ENCODE measurements around the gene N4BP2.
"Not testable (repeated sequence)": the region's sequence is repeated elsewhere in the genome, so short reads cannot be mapped to it uniquely, and the experiment has no call there.

The N4BP2 gene

GRCh38 chr4:40087799-40088366 lies 31.2 kb downstream of the N4BP2 start:
- DNase-seq (ENCODE audit: low spot score): no peak

- not testable (repeated sequence) for DNase-seq (ENCODE audit: low spot score)
These were observed 36.8 kb downstream of the N4BP2 start for GRCh38 chr4:40093400-40093799.

DNA sequence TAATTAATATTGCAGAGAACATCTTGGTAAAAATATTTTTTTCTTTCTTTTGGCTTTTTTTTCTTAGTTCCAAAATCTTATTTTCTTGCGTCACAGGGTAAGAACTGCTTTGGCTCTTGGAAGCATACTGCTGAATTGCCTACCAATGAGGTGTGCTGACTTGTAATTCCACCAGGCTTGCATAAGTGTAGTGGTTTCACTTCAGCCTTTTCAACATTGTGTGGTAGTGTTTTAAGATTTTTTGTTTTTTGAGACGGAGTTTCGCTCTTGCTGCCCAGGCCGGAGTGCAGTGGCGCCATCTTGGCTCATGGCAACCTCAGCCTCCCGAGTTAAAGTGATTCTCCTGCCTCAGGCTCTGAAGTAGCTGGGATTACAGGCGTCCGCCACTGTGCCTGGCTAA lies 42.4 kb downstream of the N4BP2 start:
- no peak for DNase-seq (ENCODE audit: low spot score)

GRCh38 chr4:40107150-40107549 lies 50.5 kb downstream of the N4BP2 start:
- DNase-seq (ENCODE audit: low spot score): not testable (repeated sequence)

- DNase-seq (ENCODE audit: low spot score): no peak
These were observed 55.6 kb downstream of the N4BP2 start for GRCh38 chr4:40112027-40112792.

DNA sequence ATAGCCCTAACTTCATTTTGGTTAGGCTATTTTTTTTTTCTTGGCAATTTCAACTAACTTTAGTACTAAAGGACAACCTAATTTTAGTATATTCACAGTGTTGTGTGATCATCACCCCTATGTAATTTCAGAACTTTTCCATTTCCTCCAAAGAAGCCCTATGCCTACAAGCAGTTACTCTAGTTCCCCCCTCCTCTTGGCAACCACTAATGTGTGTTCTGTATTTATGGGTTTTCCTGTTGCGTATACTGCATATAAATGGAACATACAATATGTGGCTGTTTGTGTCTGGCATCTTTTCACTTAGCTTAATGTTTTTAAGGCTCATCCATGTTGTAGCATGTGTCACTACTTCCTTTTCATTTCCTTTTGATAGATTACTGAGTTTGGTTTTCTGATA lies 57.6 kb downstream of the N4BP2 start:
- DNase-seq (ENCODE audit: low spot score): no peak

GRCh38 chr4:40118861-40119260 lies 62.2 kb downstream of the N4BP2 start:
- no peak for DNase-seq (ENCODE audit: low spot score)

DNA sequence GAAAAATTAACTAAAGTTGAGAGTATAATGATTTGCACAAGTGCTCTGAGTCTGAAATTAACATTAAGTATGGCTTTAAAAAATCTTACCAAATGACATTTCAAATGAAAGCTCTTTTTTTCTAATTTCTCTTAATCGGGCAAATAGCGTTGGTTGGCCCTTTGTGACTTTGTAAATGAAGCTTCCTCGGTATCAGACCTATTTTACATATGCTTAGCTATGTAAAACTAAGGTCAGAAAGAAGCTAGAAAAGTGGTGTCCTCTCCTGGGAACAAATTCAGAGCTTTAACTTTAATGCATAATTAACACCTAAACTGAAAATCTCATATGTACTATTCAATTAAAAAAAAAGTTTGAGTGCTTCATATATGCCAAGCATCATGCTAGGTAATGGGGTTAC lies 62.7 kb downstream of the N4BP2 start:
- no peak for DNase-seq (ENCODE audit: low spot score)

- peak; percentile 99 for DNase-seq (ENCODE audit: low spot score)
These were observed 64.9 kb downstream of the N4BP2 start for GRCh38 chr4:40121515-40121914.

GRCh38 chr4:40122941-40123340 lies 66.3 kb downstream of the N4BP2 start:
- DNase-seq (ENCODE audit: low spot score): peak; percentile 12

GRCh38 chr4:40124690-40125089 lies 68.0 kb downstream of the N4BP2 start:
- DNase-seq (ENCODE audit: low spot score): no peak

DNA sequence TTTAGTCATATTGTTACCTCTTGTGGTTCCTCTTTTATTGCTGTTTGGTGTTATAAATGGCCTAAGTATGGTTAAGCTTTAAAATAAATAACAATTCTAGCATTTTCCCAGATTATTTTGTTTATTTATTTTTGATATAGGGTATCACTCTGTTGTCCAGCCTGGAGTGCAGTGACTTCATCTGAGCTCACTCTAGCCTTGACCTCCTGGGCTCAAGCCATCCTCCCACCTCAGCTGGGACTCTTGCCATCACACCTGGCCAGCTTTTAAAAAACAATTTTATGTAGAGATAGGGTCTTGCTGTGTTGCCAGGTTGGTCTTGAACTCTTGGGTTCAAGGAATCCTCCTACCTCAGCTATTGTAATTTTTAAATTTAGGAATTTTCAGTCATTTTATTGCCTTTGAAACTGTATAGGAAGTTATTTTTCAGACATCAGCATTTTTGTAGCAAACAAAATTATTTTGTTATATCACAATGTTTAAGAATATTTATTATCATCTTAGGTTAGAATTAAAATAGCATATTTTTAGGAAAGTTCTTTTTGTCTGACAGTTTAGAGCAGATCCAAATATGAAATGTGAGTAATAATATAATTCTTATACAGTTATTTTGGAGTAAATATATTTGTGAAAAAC lies 73.9 kb downstream of the N4BP2 start:
- DNase-seq (ENCODE audit: low spot score): no peak

GRCh38 chr4:40132816-40133215 lies 76.2 kb downstream of the N4BP2 start:
- DNase-seq (ENCODE audit: low spot score): no peak

- no peak for DNase-seq (ENCODE audit: low spot score)
These were observed 77.7 kb downstream of the N4BP2 start for GRCh38 chr4:40134206-40134917.

- DNase-seq (ENCODE audit: low spot score): not testable (repeated sequence)
These were observed 79.6 kb downstream of the N4BP2 start for GRCh38 chr4:40136202-40136601.

DNA sequence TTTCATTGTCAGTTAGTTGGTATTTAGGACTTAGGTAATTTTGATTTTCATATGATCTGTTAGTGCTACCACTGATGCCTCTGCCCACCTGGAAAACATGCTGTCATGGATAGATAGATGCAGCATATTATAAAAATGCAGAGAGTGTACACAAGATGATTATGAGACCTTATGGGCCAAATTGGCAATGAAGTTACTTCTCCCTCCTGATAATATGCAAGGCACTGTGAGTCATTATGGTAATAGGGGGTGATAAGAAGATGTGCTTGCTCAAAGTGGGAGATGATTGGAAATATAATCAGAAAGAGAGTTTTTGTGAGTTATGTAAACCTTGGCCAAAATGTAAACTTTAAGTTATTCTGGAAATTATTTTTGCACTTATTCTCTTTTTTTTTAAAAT lies 83.5 kb downstream of the N4BP2 start:
- DNase-seq (ENCODE audit: low spot score): no peak

GRCh38 chr4:40140597-40140996 lies 83.9 kb downstream of the N4BP2 start:
- DNase-seq (ENCODE audit: low spot score): not testable (repeated sequence)

- no peak for DNase-seq (ENCODE audit: low spot score)
These were observed 87.4 kb downstream of the N4BP2 start for GRCh38 chr4:40143926-40144508.

- DNase-seq (ENCODE audit: low spot score): no peak
These were observed 88.1 kb downstream of the N4BP2 start for GRCh38 chr4:40144716-40145115.

DNA sequence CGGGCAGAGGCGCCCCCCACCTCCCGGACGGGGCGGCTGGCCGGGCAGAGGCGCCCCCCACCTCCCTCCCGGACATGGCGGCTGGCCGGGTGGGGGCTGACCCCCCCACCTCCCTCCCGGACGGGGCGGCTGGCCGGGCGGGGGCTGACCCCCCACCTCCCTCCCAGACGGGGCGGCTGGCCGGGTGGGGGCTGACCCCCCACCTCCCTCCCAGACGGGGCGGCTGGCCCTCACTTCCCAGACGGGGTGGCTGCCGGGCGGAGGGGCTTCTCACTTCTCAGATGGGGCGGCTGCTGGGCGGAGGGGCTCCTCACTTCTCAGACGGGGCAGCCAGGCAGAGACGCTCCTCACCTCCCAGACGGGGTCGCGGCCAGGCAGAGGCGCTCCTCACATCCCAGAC lies 90.8 kb downstream of the N4BP2 start:
- DNase-seq (ENCODE audit: low spot score): not testable (repeated sequence)

DNA sequence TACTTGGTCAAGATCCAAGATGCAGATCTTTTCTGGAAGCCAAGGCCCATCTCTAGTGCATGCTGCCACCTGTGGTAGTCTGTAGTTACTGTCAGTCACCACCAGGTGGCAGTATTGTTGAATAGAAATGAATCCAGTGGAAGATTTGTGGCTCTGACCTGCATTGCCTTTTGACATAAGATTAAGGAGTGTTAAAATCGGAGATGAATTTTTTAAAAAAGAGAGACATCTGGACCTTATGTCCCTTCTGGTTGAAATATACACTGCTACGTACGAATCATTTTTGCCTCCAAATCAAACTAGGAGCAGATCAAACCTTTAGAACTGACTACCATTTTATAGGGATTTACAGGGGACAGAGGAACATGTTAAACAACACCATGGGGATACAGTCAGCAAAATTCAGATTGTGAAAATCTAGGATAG lies 93.3 kb downstream of the N4BP2 start:
- peak; percentile 72 for DNase-seq (ENCODE audit: low spot score)

DNA sequence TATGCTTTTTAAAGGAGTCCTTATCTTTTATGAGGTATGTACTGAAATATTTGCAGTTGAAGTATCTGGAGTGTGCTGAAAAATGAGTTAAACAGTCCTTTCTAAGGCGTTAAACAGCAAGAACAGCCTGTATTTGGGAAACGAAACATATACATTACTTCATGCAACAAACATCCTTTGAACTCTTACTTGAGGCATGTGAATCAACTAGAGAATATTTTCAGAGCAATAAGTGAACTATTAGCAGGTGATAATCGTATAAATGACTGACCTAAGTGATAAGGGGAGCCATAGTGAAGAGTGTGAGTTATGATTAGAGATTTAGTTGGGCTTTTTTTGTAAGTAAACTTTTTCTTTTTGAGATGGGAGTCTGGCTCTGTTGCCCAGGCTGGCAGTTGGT lies 94.3 kb downstream of the N4BP2 start:
- DNase-seq (ENCODE audit: low spot score): no peak

Data from RKO (cell line).